ENCODE data around the gene ARHGAP21.

Gene ARHGAP21

DNA sequence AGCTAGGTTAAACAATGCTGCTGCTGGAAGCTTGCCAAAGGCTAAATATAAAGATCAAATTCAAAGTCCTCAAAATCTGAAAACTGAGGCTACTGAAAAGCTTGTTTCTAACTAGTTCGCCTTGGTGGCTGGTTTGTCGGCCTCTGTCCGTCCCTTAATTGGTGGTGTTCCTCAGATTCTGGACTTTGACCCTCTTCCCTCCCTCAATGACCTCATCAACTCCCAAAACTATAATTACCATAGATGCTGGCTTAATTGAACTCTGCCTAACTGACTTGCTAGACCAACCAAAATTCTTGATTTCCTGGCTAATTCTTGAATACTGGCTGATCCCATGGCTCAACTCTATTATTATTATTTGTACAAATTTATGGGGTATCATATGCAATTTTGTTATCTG lies 15.6 kb downstream of the ARHGAP21 start:
- H3K27ac Mint-ChIP-seq, result no peak overlapping the region
- H3K9me3 Mint-ChIP-seq, result no peaks in the 10 kb centered on the region
- no peak overlapping the region for H3K4me3 Mint-ChIP-seq
- H3K27me3 Mint-ChIP-seq (ENCODE audit: low read depth), result no peaks in the 10 kb centered on the region
- no peak for TF ChIP-seq CTCF (IDR thresholded peaks at IDR 0.05; ENCODE audit: unreplicated experiment in 3 of 3)
- H3K36me3 Mint-ChIP-seq (ENCODE audit: low read depth), result peaks cover 3% of the 10 kb centered on the region
- H3K4me1 Mint-ChIP-seq, result peaks cover 8% of the 10 kb centered on the region

DNA sequence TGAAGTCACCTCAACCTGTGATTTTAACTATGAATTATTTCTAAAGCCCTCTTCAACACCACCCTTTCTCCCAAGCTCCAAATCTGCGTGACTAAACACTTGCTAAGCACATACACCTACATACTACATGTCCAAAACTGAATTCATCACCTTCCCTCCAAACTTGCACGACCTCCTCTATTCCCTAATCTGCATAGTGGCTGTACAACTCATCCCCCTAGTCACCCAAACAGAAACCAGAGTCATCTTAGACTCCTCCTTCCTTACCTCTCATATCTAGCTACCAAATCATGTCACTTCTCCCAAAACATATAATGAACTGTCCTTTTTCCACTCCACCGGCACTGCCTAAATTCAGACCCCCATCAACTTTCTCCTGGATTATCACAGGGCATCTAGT lies 16.2 kb downstream of the ARHGAP21 start:
- Mint-ChIP-seq H3K9me3 (no peaks in the 10 kb centered on the region), H3K27ac (no peak overlapping the region), H3K36me3 (ENCODE audit: low read depth) (peaks cover 3% of the 10 kb centered on the region), H3K27me3 (ENCODE audit: low read depth) (no peaks in the 10 kb centered on the region), H3K4me1 (peaks cover 5% of the 10 kb centered on the region), H3K4me3 (no peak overlapping the region)
- no peak for TF ChIP-seq CTCF (IDR thresholded peaks at IDR 0.05; ENCODE audit: unreplicated experiment in 3 of 3)

DNA sequence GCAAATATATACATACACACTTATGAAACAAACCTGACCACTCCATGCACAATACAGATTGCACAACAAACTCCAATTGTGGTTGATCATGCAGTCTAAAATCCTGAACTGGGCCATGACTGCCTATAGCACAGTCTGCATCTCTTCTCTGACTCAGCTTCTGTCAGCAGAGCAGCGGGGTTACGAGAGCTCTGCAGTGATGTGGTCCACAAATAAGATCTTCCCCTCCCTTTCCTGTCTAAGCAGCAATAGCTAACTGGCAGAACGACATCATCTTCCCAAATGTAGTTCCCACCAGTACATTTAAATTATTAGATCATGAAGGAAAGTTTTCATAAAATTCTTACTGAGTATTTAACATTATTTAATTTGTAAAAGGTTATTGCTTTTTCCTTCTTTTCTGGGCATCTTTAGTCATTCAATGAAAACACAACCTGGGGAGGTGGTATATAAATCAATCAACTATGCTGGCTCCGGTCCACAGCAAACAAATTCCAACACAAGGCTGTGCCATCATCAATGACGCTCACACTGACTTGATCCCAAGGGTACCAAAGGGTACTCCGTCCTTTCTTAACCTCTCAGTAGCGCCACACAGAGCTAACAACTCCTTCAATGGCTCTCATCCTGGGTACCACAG lies 17.1 kb downstream of the ARHGAP21 start:
- H3K36me3 Mint-ChIP-seq (ENCODE audit: low read depth), result peaks cover 3% of the 10 kb centered on the region
- H3K4me1 Mint-ChIP-seq, result peaks cover 4% of the 10 kb centered on the region
- H3K27me3 Mint-ChIP-seq (ENCODE audit: low read depth), result no peaks in the 10 kb centered on the region
- no peak overlapping the region for H3K4me3 Mint-ChIP-seq
- no peak overlapping the region for H3K27ac Mint-ChIP-seq
- H3K9me3 Mint-ChIP-seq, result no peaks in the 10 kb centered on the region
- TF ChIP-seq CTCF (IDR thresholded peaks at IDR 0.05; ENCODE audit: unreplicated experiment in 3 of 3), result no peak

GRCh38 chr10:24703700-24704099 lies 20.0 kb downstream of the ARHGAP21 start:
- Mint-ChIP-seq H3K4me1 (peaks cover 5% of the 10 kb centered on the region), H3K27me3 (ENCODE audit: low read depth) (no peaks in the 10 kb centered on the region), H3K4me3 (no peak overlapping the region), H3K36me3 (ENCODE audit: low read depth) (no peaks in the 10 kb centered on the region), H3K27ac (no peak overlapping the region), H3K9me3 (no peaks in the 10 kb centered on the region)
- TF ChIP-seq CTCF (IDR thresholded peaks at IDR 0.05; ENCODE audit: unreplicated experiment in 3 of 3), result no peak

GRCh38 chr10:24701447-24701846 lies 22.2 kb downstream of the ARHGAP21 start:
- no peaks in the 10 kb centered on the region for H3K27me3 Mint-ChIP-seq (ENCODE audit: low read depth)
- H3K36me3 Mint-ChIP-seq (ENCODE audit: low read depth), result no peaks in the 10 kb centered on the region
- no peaks in the 10 kb centered on the region for H3K9me3 Mint-ChIP-seq
- no peak overlapping the region for H3K27ac Mint-ChIP-seq
- peaks cover 15% of the 10 kb centered on the region for H3K4me1 Mint-ChIP-seq
- H3K4me3 Mint-ChIP-seq, result no peak overlapping the region
- no peak for TF ChIP-seq CTCF (IDR thresholded peaks at IDR 0.05; ENCODE audit: unreplicated experiment in 3 of 3)

DNA sequence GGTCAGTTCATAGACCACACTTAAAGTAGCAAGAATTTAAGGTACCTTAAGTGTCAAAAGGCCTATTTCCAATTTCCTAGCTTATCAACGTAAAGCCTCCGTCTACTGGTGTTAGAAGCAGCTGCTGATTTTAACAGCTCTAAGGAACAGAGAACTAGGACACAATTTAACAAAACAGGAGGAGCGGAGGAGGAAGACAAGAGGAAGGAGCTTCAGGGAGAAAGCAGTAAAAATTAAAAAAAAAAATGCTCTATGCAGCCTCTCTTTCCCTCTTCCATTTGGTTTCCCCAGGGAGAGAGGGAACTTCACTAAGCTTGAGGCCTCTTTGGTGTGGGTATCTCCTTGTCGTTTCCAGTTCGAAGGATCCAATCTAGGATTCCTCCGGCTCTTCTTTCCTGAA lies 22.7 kb downstream of the ARHGAP21 start:
- Mint-ChIP-seq H3K27me3 (ENCODE audit: low read depth) (no peaks in the 10 kb centered on the region), H3K27ac (no peak overlapping the region), H3K4me1 (peaks cover 20% of the 10 kb centered on the region), H3K4me3 (no peak overlapping the region), H3K36me3 (ENCODE audit: low read depth) (no peaks in the 10 kb centered on the region), H3K9me3 (no peaks in the 10 kb centered on the region)
- TF ChIP-seq CTCF (IDR thresholded peaks at IDR 0.05; ENCODE audit: unreplicated experiment in 3 of 3), result no peak
